Mucosa of stomach (tissue), 1 donor: ENCODE data around the gene AGBL4.

ENCODE experiments used
- H3K27me3 ChIP-seq: one replicate; pipeline ENCODE4 v1.7.0; 2013; ENCODE audit warnings: mild to moderate bottlenecking, low read length; ENCODE audit not compliant: control insufficient read depth, insufficient read depth
- H3K36me3 ChIP-seq: one replicate; pipeline ENCODE4 v1.7.0; 2013; ENCODE audit warnings: low read length; ENCODE audit not compliant: control insufficient read depth, insufficient read depth
- H3K4me1 ChIP-seq: one replicate; pipeline ENCODE4 v1.7.0; 2013; ENCODE audit warnings: mild to moderate bottlenecking, low read length; ENCODE audit not compliant: control insufficient read depth, insufficient read depth
- H3K4me3 ChIP-seq: one replicate; pipeline ENCODE4 v1.7.0; 2013; ENCODE audit warnings: low read length
- H3K9ac ChIP-seq: one replicate; pipeline ENCODE4 v1.7.0; 2013; ENCODE audit warnings: mild to moderate bottlenecking, low read length, moderate library complexity
- H3K9me3 ChIP-seq: one replicate; pipeline ENCODE4 v1.7.0; 2013; ENCODE audit warnings: mild to moderate bottlenecking, low read length, moderate library complexity; ENCODE audit not compliant: control insufficient read depth
- donor health status: Pancreatic carcinoma.

Gene AGBL4

DNA sequence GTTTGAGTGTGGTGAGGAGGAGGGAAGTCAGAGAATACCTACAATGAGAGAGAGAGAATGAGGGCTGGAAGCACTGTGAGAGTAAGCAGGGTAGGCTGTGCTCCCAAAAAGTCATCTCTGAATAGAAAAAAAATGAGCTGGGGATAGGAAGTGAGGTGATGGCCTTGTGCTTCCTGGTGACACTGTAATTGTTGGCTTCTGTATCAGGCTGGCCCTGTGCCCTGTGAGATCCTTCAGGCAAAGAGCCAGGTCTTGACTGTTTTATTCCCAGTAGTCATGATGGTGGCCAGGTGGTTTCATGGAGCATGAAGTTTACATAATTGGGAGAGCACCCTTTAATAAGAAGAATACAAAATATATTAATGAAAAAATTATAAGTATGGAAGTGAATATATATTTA, 1531.4 kb downstream of the AGBL4 start:
- H3K27me3 ChIP-seq: no peaks in the 10 kb centered on the region
- no peaks in the 10 kb centered on the region for H3K9me3 ChIP-seq
- no peak overlapping the region for H3K9ac ChIP-seq
- H3K4me1 ChIP-seq: peaks cover 9% of the 10 kb centered on the region
- H3K36me3 ChIP-seq: no peaks in the 10 kb centered on the region
- no peak overlapping the region for H3K4me3 ChIP-seq

DNA sequence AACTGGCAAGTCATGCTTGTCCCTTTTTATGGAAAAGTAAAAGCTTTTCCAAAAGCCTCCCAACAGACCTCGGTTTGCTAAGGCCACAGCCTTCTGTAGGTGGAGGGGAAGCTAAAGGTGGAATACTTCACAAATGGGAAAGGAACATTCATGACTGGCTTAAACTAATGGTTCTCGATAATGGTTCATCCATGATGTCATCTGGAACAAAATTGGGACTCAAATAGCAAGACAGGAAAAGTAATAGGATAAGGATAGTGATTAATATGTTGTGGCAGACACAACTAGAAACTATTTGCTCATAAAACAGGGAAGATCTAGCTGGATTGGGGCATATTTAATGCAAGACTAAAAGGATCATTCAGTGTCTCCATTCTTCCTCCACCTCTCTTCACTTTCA, 1535.0 kb downstream of the AGBL4 start:
- Histone ChIP-seq H3K4me1 (no peaks in the 10 kb centered on the region), H3K9ac (no peak overlapping the region), H3K27me3 (no peaks in the 10 kb centered on the region)

More for the DNA sequence above, 1535.0 kb downstream of the AGBL4 start:
- H3K36me3 ChIP-seq: no peaks in the 10 kb centered on the region
- H3K4me3 ChIP-seq: no peak overlapping the region
- no peaks in the 10 kb centered on the region for H3K9me3 ChIP-seq
